HG02884 (cell line): Measurements from ENCODE around the gene RHCG.
"Not testable (repeated sequence)": the region's sequence is repeated elsewhere in the genome, so short reads cannot be mapped to it uniquely, and the experiment has no call there.

Experiments
- ATAC-seq: cut with Tn5 transposase; IDR thresholded peaks from one replicate; pipeline ENCODE4 v1.9.1; 2021; ENCODE audit warnings: mild to moderate bottlenecking, moderate library complexity; ENCODE audit not compliant: unreplicated experiment

Gene RHCG

GRCh38 chr15:89479173-89479572 is 17.2 kb downstream of the RHCG start:
- no peak for ATAC-seq

DNA sequence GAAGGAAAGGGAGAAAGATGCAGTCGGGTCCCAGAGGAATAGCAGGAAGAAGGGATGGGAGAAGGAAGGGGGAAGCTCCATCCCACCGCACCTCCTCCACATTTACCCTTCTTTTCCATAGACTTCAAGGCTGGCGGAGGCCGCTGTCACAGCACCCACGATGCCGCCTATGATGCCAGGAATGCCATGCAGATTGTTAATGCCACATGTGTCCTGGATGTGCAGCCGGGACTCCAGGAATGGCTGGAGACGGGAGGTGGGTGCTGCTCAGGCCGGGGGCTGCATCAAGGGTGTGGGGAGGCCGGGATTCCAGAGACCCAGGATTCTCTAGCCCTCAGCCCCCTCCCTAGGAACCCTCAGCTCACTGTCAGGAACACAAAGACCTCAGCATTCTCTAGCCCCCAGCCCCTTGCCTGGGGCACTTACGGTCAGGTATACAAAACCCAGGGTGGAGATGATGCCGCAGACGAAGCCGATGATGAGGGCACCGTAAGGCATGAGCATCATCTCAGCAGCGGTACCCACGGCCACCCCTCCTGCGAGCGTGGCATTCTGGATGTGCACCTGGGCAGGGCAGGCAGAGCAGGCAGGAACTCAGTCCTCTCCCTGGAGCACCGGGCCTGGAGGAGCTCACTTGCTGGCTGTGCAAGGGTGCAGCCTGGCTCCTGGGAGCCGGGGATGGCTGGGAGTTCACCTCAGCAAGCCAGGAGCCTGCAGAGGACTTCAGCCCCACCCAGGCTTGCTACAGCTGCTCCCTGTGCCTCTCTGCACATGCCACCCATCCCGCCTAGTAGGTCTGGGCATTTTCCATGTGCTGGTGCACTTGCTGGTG is 18.8 kb downstream of the RHCG start:
- ATAC-seq = no peak

- no peak for ATAC-seq
Measured at GRCh38 chr15:89475661-89476060, 20.7 kb downstream of the RHCG start.

- ATAC-seq = no peak
Measured at GRCh38 chr15:89472785-89473256, 23.6 kb downstream of the RHCG start.

DNA sequence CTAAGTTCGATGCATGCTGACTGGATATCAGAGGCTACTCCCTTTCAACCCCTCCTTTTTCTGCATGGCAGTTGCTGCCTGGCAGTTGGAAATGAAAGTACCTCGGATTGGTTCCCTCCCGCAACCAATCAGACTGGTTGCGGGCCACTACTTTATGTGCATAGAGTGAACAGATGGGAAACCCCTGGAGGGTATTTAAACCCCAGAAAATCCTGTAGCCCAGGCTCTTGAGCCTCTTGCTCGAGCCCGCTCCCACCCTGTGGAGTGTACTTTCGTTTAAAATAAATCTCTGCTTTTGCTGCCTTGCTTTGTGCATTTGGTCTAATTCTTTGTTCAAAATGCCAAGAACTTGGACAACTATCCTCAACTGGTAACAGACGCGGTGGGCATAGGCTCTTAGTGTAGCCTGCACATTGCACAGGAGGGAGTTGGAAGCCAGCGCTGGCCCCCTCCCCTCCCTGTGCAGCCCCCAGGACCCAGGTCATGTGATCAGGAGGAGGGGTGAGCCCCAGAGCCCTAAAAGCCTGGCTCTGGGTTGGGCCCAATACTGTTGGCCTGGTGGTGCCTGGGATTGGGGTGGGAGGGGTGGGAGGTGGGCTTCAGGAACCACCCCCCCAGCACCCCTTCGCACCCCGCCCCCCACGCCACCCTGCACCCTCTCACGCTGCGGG is 26.8 kb downstream of the RHCG start:
- ATAC-seq = no peak

DNA sequence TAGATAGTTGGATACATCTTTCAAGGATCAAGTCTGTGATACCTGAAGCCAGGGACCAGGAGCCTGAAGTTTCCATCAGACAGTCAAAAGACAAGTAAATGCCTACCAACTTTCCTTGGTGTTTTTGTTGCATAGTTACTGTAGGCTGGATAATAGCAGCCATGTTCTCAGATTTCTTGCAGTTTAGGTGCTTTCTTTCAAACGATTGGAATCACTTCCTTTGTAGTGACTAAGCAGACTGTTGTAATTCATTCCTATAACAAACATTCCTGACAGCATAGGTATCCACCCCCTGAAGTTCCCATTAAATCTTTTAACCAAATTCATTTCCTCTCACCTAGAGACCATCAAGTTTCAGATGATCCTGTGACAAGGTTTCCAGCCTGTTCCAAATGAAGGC is 27.6 kb downstream of the RHCG start:
- not testable (repeated sequence) for ATAC-seq

DNA sequence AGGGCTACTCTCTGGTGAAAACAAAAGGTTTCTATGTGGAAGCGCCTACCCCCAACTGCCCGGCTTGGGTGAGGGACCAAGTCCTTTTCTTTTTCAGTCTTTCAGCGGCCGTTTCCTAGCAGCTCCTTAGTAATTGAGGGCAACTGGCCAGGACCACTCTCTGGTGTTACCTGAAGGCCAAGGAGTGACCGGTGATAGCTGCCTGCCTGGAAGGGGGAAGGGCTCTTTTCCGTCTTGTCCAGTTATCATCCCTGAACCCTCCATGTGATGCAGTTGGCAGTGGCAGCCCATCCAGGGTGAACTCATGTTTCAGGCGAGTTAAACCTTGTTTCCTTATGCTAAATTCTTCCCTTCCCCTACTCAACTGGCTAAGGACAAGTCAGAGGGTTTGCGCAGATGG is 33.3 kb downstream of the RHCG start:
- no peak for ATAC-seq

- no peak for ATAC-seq
Measured at GRCh38 chr15:89462198-89462912, 34.0 kb downstream of the RHCG start.

- no peak for ATAC-seq
Measured at GRCh38 chr15:89461386-89461785, 35.0 kb downstream of the RHCG start.

GRCh38 chr15:89460048-89460447 is 36.3 kb downstream of the RHCG start:
- no peak for ATAC-seq

- ATAC-seq = no peak
Measured at GRCh38 chr15:89459271-89460038, 36.9 kb downstream of the RHCG start.

DNA sequence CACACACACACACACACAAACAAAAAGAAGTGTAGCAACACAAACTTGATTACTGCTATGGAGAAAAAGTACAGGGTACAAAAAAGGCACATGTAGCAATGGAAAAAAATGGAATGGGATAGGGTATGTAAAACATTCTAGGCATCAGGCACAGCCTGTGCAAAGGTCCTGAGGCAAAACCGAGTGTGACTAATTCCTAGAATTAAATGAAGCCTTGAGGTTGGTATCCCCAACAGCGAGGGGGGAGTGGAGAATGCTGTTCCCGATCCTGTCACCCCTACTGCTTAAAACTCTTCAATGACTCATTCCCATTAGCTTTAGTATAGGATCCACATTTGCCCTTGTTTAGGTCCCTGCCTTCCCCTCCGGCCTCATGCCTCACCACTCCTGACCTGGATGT is 37.9 kb downstream of the RHCG start:
- no peak for ATAC-seq

GRCh38 chr15:89457086-89457485 is 39.3 kb downstream of the RHCG start:
- ATAC-seq = no peak

DNA sequence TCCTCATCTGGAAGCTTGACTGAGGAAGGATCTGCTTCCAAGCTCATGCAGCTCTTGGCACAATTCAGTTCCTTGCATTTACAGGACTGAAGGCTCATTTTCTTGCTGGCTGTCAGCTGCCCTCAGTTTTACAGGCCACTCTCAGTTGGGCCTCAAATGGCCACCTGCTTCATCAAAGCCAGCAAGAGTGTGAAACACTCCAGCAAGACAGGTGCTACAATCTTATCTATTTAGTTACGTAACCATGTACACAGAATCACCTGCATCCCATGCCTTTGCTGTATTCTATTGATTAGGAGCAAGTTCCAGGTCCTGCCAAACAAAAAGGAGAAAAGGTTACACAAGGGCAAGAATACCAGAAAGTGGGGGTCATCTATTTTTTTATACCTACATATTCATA is 40.8 kb downstream of the RHCG start:
- no peak for ATAC-seq

DNA sequence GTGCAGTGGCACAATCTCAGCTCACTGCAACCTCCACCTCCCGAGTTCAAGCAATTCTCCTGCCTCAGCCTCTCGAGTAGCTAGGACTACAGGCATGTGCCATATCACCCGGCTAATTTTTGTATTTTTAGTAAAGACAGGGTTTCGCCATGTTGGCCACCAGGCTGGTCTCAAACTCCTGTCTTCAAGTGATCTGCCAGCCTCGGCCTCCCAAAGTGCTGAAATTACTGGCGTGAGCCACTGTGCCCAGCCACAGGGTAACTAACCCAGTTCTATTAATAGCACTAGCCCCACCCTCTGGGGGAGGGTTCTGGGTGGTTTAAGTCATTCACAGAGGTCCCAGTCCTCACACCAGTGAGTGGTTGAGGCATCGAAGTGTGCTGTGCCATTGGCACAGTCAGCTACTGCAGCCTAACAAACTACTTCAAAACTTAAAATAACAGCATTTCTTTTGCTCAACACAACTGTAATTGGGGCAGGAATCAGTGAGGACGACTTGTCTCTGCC is 44.0 kb downstream of the RHCG start:
- no peak for ATAC-seq

GRCh38 chr15:89451846-89452245 is 44.5 kb downstream of the RHCG start:
- ATAC-seq = no peak

- no peak for ATAC-seq
Measured at GRCh38 chr15:89450076-89451006, 46.0 kb downstream of the RHCG start.

GRCh38 chr15:89448825-89449224 is 47.6 kb downstream of the RHCG start:
- no peak for ATAC-seq

- ATAC-seq = no peak
Measured at GRCh38 chr15:89447676-89448075, 48.7 kb downstream of the RHCG start.
